NCI-H146 (cell line): Measurements from ENCODE around the gene MRC1.

ENCODE experiments used
- DNase-seq: peaks from one replicate; lab custom pipeline; 2025; lab: John Stamatoyannopoulos, UW

Gene MRC1

DNA sequence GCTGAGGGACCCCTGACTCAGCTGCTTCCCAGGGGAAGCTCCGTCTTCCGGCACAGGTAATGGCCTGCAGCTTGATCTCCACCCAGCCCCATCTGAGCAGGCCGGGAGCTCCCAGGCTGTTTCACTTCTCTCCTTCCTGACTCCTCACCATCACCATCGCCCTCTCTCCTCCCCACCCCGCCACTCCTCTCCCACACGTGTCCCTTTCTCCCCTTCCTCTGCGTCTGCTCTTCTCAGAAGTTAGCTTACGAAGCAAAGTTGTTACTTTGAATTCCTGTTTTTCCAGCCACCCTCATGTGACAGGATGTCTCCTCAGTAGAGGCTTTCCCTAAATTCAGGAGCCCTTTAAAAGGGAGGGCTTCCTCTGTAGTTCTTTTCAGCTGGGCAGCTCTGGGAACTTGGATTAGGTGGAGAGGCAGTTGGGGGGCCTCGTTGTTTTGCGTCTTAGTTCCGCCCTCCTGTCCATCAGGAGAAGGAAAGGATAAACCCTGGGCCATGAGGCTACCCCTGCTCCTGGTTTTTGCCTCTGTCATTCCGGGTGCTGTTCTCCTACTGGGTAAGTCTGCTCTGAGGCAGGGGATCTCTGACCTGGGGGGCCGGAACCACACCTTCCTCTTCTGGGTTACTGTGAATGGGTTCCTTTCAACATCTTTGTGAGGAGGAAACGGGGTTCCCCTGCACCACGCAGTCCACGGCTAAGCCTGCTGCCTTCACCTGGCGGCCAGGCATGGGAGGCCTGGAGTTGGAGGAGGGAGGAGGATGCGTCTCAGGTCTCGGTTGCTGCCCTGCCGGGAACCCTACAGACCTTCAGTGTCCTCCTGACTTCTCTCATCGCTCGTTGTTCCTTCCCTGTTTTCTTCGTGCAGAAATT, at the start of gene MRC1:
Gene MRC1 (plus strand): TSS at position 378 of the 871 bp plus-strand sequence. CDS start 118 bp downstream, at position 496.
- DNase-seq = no peak

DNA sequence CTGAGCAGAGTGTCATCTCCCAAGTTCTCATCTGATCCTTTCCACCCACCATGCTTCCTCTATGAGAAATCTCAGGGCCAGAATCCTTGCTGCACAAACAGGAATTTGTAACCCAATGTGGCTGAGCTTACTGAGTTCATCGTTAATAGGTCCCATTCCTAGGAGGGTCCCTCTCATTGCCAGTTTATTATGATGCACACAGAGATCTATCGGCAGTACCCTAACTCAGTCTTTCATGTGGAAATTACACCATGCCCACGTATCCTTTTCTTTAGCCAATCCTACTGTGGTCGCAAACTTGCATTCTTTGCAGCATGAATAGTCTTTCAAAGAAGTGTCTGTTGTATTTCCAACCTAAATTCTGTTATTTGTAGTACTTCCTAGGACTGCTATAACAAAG, 45.0 kb upstream of the MRC1 start:
- DNase-seq = no peak

GRCh38 chr10:17765602-17766001, 43.5 kb upstream of the MRC1 start:
- DNase-seq = no peak

DNA sequence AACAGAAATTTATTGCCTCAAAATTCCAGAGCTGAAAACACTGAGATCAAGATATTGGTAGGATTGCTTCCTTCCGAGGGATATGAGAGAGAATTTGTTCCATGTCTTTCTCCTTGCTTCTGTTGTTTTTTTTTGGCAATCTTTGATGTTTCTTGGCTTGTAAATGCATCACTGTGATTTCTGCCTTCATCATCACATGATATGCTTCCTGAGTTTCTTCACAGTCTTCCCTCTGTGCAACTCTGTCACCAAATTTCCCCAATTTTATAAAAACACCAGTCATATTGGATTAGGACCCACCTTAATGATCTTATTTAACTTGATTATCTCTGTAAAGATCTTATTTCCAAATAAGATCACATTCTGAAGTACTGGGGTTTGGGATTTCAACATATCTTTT, 42.4 kb upstream of the MRC1 start:
- DNase-seq = no peak

DNA sequence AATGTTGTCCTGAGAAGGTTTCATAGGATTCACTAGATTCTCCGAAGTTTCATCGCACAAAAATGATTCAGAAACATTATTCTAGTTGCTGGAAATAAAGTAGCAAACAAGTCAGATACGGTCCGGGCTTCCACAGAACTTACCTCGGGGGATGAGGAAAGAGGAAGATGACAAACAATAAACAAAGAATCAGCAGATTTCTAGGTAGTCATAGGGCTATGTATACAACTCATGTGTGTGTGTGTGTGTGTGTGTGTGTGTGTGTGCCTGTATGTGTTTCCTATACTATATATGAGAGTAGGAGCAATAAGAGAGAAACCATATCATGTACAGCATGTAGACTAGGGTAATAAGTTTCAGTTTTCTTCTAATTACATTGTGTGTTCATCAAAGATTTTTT, 40.7 kb upstream of the MRC1 start:
- no peak for DNase-seq

DNA sequence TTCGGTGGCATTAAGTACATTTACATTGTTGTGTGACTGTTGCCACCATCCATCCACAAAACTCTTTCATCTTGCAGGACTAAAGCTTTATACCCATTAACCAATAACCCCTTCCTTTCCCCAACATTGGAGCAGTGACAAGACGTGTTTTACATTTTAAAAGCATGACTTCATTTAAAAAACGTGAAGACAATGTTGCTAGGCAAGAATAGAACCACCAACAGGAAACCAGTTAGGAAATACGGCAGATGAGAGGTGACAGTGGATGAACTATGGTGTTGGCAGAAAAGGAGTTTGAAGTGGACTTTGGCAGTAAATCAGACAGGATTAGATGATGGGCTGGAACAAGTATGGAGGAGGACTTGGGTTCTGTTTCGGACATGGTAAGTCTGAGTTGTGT, 40.2 kb upstream of the MRC1 start:
- DNase-seq = no peak

GRCh38 chr10:17771017-17771416, 38.1 kb upstream of the MRC1 start:
- no peak for DNase-seq

DNA sequence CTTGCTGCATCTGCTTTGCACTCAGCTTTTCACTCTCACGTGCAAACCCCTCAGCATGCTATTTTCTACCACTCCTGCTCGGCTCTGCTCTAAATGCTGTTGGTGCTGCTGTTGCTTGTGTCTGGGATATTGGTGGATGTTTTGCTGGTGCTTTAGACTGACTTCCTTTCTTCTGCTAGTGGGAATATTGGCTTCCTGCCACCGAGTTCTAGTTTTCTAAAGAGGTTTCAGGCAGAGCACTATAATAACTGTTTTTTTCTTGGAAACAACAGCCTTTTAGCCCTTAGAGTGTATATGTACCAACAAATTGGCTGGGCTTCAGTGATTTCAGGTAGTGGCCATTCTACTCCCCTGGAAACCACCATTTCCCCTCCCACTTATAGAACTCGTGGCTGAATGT, 29.4 kb upstream of the MRC1 start:
- DNase-seq = no peak

DNA sequence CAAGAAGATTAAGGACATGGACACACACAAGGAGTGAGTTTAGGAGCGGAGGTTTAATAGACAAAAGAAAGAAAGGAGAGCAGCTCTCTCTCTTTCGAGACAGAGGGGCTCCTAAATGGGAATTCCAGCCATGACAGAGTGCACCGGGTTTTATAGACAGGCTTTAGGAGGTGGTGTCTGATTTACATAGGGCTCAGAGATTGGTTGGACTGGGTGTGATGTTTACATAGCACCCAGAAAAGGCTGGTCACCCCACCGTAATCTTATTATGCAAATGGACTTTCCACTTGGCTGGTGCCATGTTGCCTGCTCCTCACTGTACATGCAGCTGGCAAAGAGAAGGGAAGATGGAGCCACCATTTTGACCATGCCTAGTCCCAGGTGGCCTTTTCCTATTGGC, 28.4 kb upstream of the MRC1 start:
- DNase-seq = peak; percentile 37

GRCh38 chr10:17781856-17782255, 27.3 kb upstream of the MRC1 start:
- DNase-seq = no peak

GRCh38 chr10:17782921-17783665, 26.1 kb upstream of the MRC1 start:
- DNase-seq = no peak

DNA sequence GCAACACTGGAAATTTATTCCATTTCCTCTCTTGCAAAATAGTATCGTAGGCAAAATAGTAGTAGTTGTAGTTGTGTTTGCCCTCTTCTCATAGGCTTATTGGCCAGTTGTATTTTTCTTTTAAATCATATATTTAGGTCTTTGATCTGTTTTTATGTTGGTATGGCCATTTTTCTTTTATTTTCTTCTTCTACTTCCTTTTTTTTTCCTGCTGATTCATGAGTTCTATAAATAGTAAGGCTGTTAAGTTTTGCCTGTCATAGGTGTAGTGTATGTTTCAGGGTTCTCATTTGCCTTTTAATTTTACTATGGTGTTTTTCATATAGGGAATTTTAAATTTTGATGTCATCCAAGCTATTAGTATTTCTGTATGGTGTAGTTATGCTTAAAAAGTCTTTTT, 25.4 kb upstream of the MRC1 start:
- DNase-seq = no peak

DNA sequence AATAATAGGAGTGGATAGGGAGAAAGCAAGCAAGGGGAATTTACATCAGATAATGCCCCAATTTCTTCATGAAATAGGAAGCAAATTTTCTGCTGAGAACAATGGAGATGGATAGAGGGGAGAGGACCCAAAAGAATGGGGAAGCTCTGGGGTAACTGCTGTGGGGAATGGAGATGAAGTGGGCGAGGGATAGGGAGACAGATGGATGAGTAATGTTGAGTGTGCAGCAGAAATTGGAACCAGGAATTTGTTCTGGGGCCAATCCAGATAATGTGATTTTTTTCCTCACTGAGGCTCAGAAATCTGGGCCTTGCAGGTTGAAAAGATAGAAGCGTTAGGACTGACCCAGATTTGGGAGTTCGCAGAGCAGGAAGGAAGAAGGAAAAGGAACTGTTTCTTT, 24.5 kb upstream of the MRC1 start:
- DNase-seq = no peak

GRCh38 chr10:17785276-17785930, 23.7 kb upstream of the MRC1 start:
- no peak for DNase-seq

- DNase-seq = no peak
These were observed 21.8 kb upstream of the MRC1 start for GRCh38 chr10:17787087-17787961.

DNA sequence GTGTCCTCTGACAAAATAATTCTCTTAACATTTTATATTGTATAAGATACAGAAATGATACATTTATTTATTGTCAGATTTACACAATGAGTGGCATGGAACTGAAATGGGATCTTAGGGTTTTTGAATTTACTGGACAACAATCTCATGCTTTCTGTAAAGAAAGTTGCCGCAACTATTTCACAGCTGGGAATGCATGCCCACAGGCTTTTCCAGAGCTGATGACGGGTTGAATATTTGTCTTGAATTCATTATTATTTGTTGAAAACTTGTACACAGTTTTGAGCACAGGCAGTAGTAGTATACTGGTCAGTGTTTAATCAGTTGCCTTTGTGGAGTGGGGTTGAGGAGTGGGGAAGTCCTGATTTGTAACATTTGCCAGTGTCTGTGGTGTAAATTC, 20.5 kb upstream of the MRC1 start:
- no peak for DNase-seq

DNA sequence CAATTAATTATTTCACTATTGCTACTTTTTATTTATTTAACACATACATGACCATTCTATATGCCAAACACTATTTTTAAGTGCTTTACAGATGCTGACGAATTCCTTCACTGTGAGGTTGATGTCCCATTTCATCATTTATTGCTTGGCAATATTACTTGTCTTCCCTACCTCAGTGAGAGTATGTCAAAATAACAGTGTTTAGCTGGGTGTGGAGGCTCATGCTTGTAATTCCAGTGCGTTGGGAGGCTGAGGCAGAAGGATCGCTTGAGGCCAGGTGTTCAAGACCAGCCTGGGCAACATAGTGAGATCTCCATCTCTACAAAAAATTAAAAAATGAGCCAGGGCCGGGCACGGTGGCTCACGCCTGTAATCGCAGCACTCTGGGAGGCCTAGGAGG, 19.8 kb upstream of the MRC1 start:
- DNase-seq = no peak

DNA sequence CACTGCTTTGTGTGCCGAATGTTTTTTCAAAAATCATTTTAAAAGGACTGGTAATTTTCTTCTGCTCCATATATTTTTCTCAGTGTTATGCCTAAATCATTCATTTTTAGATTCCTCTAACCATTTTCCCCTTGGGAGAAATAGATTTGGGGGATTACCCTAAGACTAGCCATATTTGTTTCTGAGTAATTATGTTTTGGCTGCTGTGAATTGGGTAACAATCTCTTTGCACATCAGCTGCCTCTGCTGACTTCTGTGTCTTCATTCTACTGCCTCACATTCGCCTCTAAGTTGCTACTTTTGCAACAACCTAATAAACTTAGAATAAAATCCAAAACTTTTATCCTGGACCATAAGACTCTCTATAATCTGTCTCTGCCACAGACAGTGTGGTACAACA, 18.5 kb upstream of the MRC1 start:
- no peak for DNase-seq

DNA sequence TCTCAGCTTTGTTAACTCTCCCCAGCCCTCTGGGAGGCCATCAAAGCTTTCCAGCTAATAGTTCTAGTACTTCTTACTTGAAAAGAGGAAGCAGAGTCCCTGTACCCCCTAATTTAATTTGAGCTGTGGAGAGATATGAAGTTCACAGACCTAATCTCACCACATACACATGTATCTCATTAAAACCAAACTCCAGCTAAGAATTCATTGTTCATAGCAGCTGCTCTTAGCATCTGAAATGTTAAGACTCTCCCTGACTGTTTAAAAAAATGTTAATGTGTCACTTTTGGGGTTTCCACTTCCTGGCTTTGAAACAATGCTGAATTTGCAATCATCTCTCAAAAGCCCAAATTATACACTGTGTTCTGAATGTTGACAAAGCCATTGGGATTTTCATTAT, 16.2 kb upstream of the MRC1 start:
- DNase-seq = no peak

GRCh38 chr10:17793823-17794644, 15.1 kb upstream of the MRC1 start:
- peak; percentile 30 for DNase-seq

DNA sequence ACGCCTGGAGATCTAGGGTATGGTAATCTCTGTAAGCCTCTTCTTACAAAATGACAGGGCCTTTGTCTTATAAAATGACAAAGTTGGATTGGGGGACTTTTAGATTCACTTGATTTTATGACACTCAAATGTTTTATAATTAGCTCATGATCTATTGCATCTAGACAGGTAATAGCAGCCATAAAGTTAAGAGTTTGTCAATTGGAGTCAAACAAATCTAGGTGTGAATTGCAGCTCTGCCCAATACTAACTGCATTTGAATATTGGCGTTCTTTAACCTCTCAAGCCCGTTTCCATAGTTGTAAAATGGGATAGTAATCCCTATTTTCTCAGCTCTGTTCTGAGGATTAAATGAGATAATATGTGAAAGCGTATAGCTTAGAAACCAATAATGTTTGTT, 14.1 kb upstream of the MRC1 start:
- DNase-seq = no peak
